Mesenchymal stem cell (in vitro differentiated cells and primary cell): ENCODE measurements around the gene CCT8.

ENCODE experiments used
- DNase-seq: peaks from one replicate; pipeline ENCODE4 v3.0.0-alpha.2; 2013
- H2AFZ ChIP-seq: one replicate; pipeline ENCODE4 v1.6.1; 2013; ENCODE audit warnings: low read depth, mild to moderate bottlenecking, control low read depth, inconsistent platforms, low read length, moderate library complexity
- H2AK5ac ChIP-seq: 2 replicates; pipeline ENCODE4 v1.6.1; 2013; ENCODE audit warnings: low read length, moderate library complexity, mild to moderate bottlenecking, inconsistent platforms; ENCODE audit not compliant: severe bottlenecking
- H2BK120ac ChIP-seq: one replicate; pipeline ENCODE4 v1.6.1; 2013; ENCODE audit warnings: low read depth, mild to moderate bottlenecking, inconsistent platforms, low read length, moderate library complexity
- H2BK12ac ChIP-seq, 2 experiments: one replicate each; pipeline ENCODE4 v1.6.1; 2013; ENCODE audit warnings: inconsistent platforms in 2 of 2, low read length in 2 of 2, mild to moderate bottlenecking in 2 of 2, moderate library complexity in 2 of 2, control low read depth in 1 of 2
- H2BK15ac ChIP-seq: one replicate; pipeline ENCODE4 v1.6.1; 2013; ENCODE audit warnings: mild to moderate bottlenecking, low read depth, inconsistent platforms; ENCODE audit not compliant: poor library complexity, severe bottlenecking
- H2BK5ac ChIP-seq: 2 replicates; pipeline ENCODE4 v1.6.1; 2013; ENCODE audit warnings: low read depth, mild to moderate bottlenecking, low read length, control low read depth, inconsistent platforms; ENCODE audit not compliant: poor library complexity, severe bottlenecking
- H3K14ac ChIP-seq, 2 experiments: one replicate each; pipeline ENCODE4 v1.6.1; 2013; ENCODE audit warnings: inconsistent platforms in 2 of 2, low read length in 2 of 2, control low read depth in 1 of 2, mild to moderate bottlenecking in 1 of 2, moderate library complexity in 1 of 2
- H3K18ac ChIP-seq, 2 experiments: one replicate each; pipeline ENCODE4 v1.6.1; 2013; ENCODE audit warnings: inconsistent platforms in 2 of 2, low read length in 2 of 2, control low read depth in 1 of 2, low read depth in 1 of 2, mild to moderate bottlenecking in 1 of 2
- H3K23ac ChIP-seq, 2 experiments: one replicate each; pipeline ENCODE4 v1.6.1; 2013; ENCODE audit warnings: inconsistent platforms in 2 of 2, low read length in 2 of 2, mild to moderate bottlenecking in 2 of 2, moderate library complexity in 2 of 2, control low read depth in 1 of 2
- H3K27ac ChIP-seq: 2 replicates; pipeline ENCODE4 v1.5.1; 2013; ENCODE audit warnings: mild to moderate bottlenecking, moderate library complexity, low read length, control low read depth, inconsistent platforms; ENCODE audit not compliant: poor library complexity, severe bottlenecking
- H3K27me3 ChIP-seq, 2 experiments: 2 replicates each; pipeline versions ENCODE4 v1.6.1 to v1.7.0; 2013; ENCODE audit warnings: low read length in 2 of 2, mild to moderate bottlenecking in 2 of 2, moderate library complexity in 2 of 2, control low read depth in 1 of 2, inconsistent platforms in 1 of 2; ENCODE audit not compliant: control insufficient read depth in 1 of 2, insufficient read depth in 1 of 2
- H3K36me3 ChIP-seq, 2 experiments: 2 replicates each; pipeline versions ENCODE4 v1.6.1 to v1.7.0; 2013; ENCODE audit warnings: low read length in 2 of 2, control low read depth in 1 of 2, inconsistent platforms in 1 of 2, low read depth in 1 of 2, mild to moderate bottlenecking in 1 of 2; ENCODE audit not compliant: insufficient read depth in 2 of 2, control insufficient read depth in 1 of 2
- H3K4ac ChIP-seq, 2 experiments: one replicate each; pipeline ENCODE4 v1.6.1; 2013; ENCODE audit warnings: inconsistent platforms in 2 of 2, low read length in 2 of 2, mild to moderate bottlenecking in 2 of 2, moderate library complexity in 2 of 2, control low read depth in 1 of 2, low read depth in 1 of 2
- H3K4me1 ChIP-seq: 2 replicates; pipeline ENCODE4 v1.6.1; 2013; ENCODE audit warnings: low read depth, low read length, control low read depth; ENCODE audit not compliant: control insufficient read depth, insufficient read depth
- H3K4me2 ChIP-seq: 2 replicates; pipeline ENCODE4 v1.6.1; 2013; ENCODE audit warnings: low read length, mild to moderate bottlenecking, inconsistent platforms; ENCODE audit not compliant: poor library complexity, severe bottlenecking
- H3K4me3 ChIP-seq, 2 experiments: 2 replicates each; pipeline versions ENCODE4 v1.5.1 to v1.7.0; 2013; ENCODE audit warnings: low read length in 2 of 2, mild to moderate bottlenecking in 2 of 2, control low read depth in 1 of 2, low read depth in 1 of 2; ENCODE audit not compliant: insufficient read depth in 1 of 2
- H3K79me1 ChIP-seq: replicated peaks from 2 replicates; pipeline ENCODE4 v1.6.1; 2013; ENCODE audit warnings: mild to moderate bottlenecking, control low read depth, low read length, inconsistent platforms; ENCODE audit not compliant: poor library complexity, severe bottlenecking
- H3K9ac ChIP-seq: 2 replicates; pipeline ENCODE4 v1.7.0; 2013; ENCODE audit warnings: mild to moderate bottlenecking, low read length, moderate library complexity
- H3K9me3 ChIP-seq: 2 replicates; pipeline ENCODE4 v1.7.0; 2013; ENCODE audit warnings: mild to moderate bottlenecking, low read length; ENCODE audit not compliant: control insufficient read depth
- H4K8ac ChIP-seq: one replicate; pipeline ENCODE4 v1.6.1; 2013; ENCODE audit warnings: inconsistent platforms, mild to moderate bottlenecking, low read length, moderate library complexity
- H4K91ac ChIP-seq: one replicate; pipeline ENCODE4 v1.6.1; 2013; ENCODE audit warnings: mild to moderate bottlenecking, low read length, inconsistent platforms
- WGBS: methylation state at CpG from one replicate; pipeline ENCODE4 v1.1.7; 2013; ENCODE audit warnings: mixed read lengths; 5-methylcytosine and 5-hydroxymethylcytosine counted together

The CCT8 gene

GRCh38 chr21:29072873-29073221 is 601 bp downstream of the CCT8 start:
- Histone ChIP-seq H2AK5ac (no peak overlapping the region), H4K8ac (peak overlapping the region; percentile 63), H2BK12ac (no peak overlapping the region), H4K91ac (no peak overlapping the region), H3K79me1 (peaks cover 1% of the 10 kb centered on the region), H3K23ac (peak overlapping the region in 1 of 2 experiments; percentile 66), H3K4me3 (peak overlapping the region; percentile 87 to 94), H2BK120ac (no peak overlapping the region), H3K27ac (peak overlapping the region; percentile 94), H2AFZ (peak overlapping the region; percentile 84), H3K36me3 (peaks cover 6 to 24% of the 10 kb centered on the region in 2 experiments), H3K4me1 (peaks cover 4% of the 10 kb centered on the region), H3K4me2 (peak overlapping the region; percentile 51), H2BK15ac (no peak overlapping the region), H3K9ac (peak overlapping the region; percentile 99), H3K9me3 (no peaks in the 10 kb centered on the region), H3K27me3 (no peaks in the 10 kb centered on the region), H2BK5ac (no peak overlapping the region), H3K18ac (peak overlapping the region; percentile 74 to 98), H3K4ac (peak overlapping the region in 1 of 2 experiments; percentile 9), H3K14ac (peak overlapping the region in 1 of 2 experiments; percentile 44)
- peak; percentile 72 for DNase-seq
- under 1% methylated on average over 13 of the region's 13 CpGs for WGBS

- no peak for DNase-seq
- no peak overlapping the region for H2BK5ac ChIP-seq
- peaks cover 19 to 99% of the 10 kb centered on the region in 2 experiments for H3K36me3 ChIP-seq
- H3K9me3 ChIP-seq, result no peaks in the 10 kb centered on the region
- no peak overlapping the region for H2AFZ ChIP-seq
- WGBS, result 95% methylated on average over 2 of the region's 3 CpGs
- H3K79me1 ChIP-seq, result peaks cover 10% of the 10 kb centered on the region
- H2BK15ac ChIP-seq, result no peak overlapping the region
- H3K4me3 ChIP-seq, result no peak overlapping the region
- H3K4ac ChIP-seq, result no peak overlapping the region
- H2BK12ac ChIP-seq, result no peak overlapping the region
- H3K14ac ChIP-seq, result no peak overlapping the region
- no peak overlapping the region for H2AK5ac ChIP-seq
- no peak overlapping the region for H2BK120ac ChIP-seq
- no peak overlapping the region for H4K91ac ChIP-seq
- no peak overlapping the region for H3K4me2 ChIP-seq
- H3K4me1 ChIP-seq, result no peaks in the 10 kb centered on the region
- H3K18ac ChIP-seq, result no peak overlapping the region
- no peak overlapping the region for H3K27ac ChIP-seq
- H3K27me3 ChIP-seq, result no peaks in the 10 kb centered on the region
- H3K9ac ChIP-seq, result no peak overlapping the region
- no peak overlapping the region for H4K8ac ChIP-seq
- H3K23ac ChIP-seq, result no peak overlapping the region
Observed at GRCh38 chr21:29064850-29065481, 8.5 kb downstream of the CCT8 start.

GRCh38 chr21:29056538-29057050 is 16.9 kb downstream of the CCT8 start:
- Histone ChIP-seq H2BK120ac (no peak overlapping the region), H3K18ac (no peak overlapping the region), H3K14ac (no peak overlapping the region), H3K36me3 (peaks cover 19 to 91% of the 10 kb centered on the region in 2 experiments), H4K91ac (no peak overlapping the region), H2AK5ac (no peak overlapping the region), H3K4ac (no peak overlapping the region), H3K9ac (no peak overlapping the region), H2AFZ (no peak overlapping the region), H2BK5ac (no peak overlapping the region), H3K27me3 (no peaks in the 10 kb centered on the region), H3K79me1 (peaks cover 2% of the 10 kb centered on the region), H3K27ac (no peak overlapping the region), H3K4me1 (no peaks in the 10 kb centered on the region), H3K4me2 (no peak overlapping the region), H2BK15ac (no peak overlapping the region), H3K9me3 (no peaks in the 10 kb centered on the region), H3K23ac (no peak overlapping the region), H3K4me3 (no peak overlapping the region), H4K8ac (no peak overlapping the region), H2BK12ac (no peak overlapping the region)
- DNase-seq, result no peak
- WGBS, result 100% methylated on average over 2 of the region's 3 CpGs

- H2BK15ac ChIP-seq, result no peak overlapping the region
- H2AFZ ChIP-seq, result no peak overlapping the region
- peaks cover 2% of the 10 kb centered on the region for H3K79me1 ChIP-seq
- H3K14ac ChIP-seq, result no peak overlapping the region
- H2BK5ac ChIP-seq, result no peak overlapping the region
- H3K27me3 ChIP-seq, result no peaks in the 10 kb centered on the region
- no peak overlapping the region for H3K4me2 ChIP-seq
- no peak for DNase-seq
- H3K27ac ChIP-seq, result no peak overlapping the region
- no peak overlapping the region for H3K9ac ChIP-seq
- H2BK120ac ChIP-seq, result no peak overlapping the region
- H2AK5ac ChIP-seq, result no peak overlapping the region
- H4K8ac ChIP-seq, result no peak overlapping the region
- no peak overlapping the region for H3K23ac ChIP-seq
- no peak overlapping the region for H2BK12ac ChIP-seq
- no peak overlapping the region for H3K18ac ChIP-seq
- no peaks in the 10 kb centered on the region for H3K4me1 ChIP-seq
- H3K9me3 ChIP-seq, result no peaks in the 10 kb centered on the region
- H3K36me3 ChIP-seq, result peaks cover 21 to 91% of the 10 kb centered on the region in 2 experiments
- no CpG with 5 or more reads among the region's 1 CpG for WGBS
- H3K4ac ChIP-seq, result no peak overlapping the region
- no peak overlapping the region for H3K4me3 ChIP-seq
- no peak overlapping the region for H4K91ac ChIP-seq
Observed at GRCh38 chr21:29056005-29056404, 17.4 kb downstream of the CCT8 start.
